Spleen (tissue), 7 donors: ENCODE measurements around the gene CNTN5.

Experiments
- POLR2A ChIP-seq, 3 donors: fragments of 450-650 bp; IDR thresholded peaks; one replicate each; pipeline ENCODE4 v1.5.1; 2017; ENCODE audit warnings: antibody characterized with exemption in 3 of 3, mild to moderate bottlenecking in 1 of 3
- TF ChIP-seq, protein P1 (sequence below), 11 experiments: fragments of 200-600 bp in 7 of 11; fragments of 450-650 bp in 4 of 11; sonication (generic) in 4 of 11; IDR thresholded peaks in 8 of 11; conservative IDR thresholded peaks in 3 of 11; 1 replicate in 7 of 11; 2 replicates in 4 of 11; pipeline versions ENCODE4 v1.4.0 to v1.8.0; 2016 to 2021; ENCODE audit warnings: antibody characterized with exemption in 11 of 11, inconsistent platforms in 4 of 11, mild to moderate bottlenecking in 1 of 11
- donor health status: DM: no; HTN: no; CAD: no; lungs with moderate emphysema.
- donor health status: DM: no; HTN: no; CAD: no.
- donor health status: DM: no; HTN: no; CAD: no.

DNA sequence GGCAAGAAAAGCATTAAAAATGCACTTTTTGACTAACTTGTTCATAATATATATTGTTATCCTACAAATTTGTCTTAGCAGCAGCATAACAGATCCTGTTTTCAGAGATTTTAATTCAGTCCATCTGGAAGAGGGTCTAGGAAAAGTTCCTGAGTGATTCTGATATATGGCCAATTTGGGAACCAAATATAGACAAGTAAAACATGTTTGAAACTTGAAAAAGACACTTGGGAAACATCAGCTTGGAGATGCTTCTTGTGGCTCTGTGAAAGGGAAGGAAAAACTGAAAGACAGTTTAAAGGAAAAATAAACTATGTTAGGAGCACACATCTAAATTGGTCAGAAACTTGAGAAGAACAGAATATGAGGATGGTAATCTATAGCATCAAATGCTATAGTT is 697.5 kb downstream of the CNTN5 start:
- no peak for TF ChIP-seq POLR2A (IDR thresholded peaks at IDR 0.05)
- TF ChIP-seq, protein P1, sequence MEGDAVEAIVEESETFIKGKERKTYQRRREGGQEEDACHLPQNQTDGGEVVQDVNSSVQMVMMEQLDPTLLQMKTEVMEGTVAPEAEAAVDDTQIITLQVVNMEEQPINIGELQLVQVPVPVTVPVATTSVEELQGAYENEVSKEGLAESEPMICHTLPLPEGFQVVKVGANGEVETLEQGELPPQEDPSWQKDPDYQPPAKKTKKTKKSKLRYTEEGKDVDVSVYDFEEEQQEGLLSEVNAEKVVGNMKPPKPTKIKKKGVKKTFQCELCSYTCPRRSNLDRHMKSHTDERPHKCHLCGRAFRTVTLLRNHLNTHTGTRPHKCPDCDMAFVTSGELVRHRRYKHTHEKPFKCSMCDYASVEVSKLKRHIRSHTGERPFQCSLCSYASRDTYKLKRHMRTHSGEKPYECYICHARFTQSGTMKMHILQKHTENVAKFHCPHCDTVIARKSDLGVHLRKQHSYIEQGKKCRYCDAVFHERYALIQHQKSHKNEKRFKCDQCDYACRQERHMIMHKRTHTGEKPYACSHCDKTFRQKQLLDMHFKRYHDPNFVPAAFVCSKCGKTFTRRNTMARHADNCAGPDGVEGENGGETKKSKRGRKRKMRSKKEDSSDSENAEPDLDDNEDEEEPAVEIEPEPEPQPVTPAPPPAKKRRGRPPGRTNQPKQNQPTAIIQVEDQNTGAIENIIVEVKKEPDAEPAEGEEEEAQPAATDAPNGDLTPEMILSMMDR (IDR thresholded peaks at IDR 0.05 in 8 of 11, conservative IDR thresholded peaks at IDR 0.05 in 3 of 11) = no peak
